Right atrium auricular region (tissue), 2 donors: ENCODE measurements around the gene CDK11B. TPM values are rescaled to one million over a fixed set of nuclear protein-coding genes. Genes with fewer than 3 reads are reported as not detected.

Experiments used
- DNase-seq: peaks from one replicate; pipeline ENCODE4 v3.0.0-alpha.2; 2019; ENCODE audit warnings: low spot score
- H3K27ac ChIP-seq, 2 donors: fragments of 200-600 bp; sonication (generic); 1 replicate in 1 of 2; 2 replicates in 1 of 2; pipeline ENCODE4 v1.5.1; 2016 to 2019
- H3K27me3 ChIP-seq, 2 donors: fragments of 200-600 bp; sonication (generic); one replicate each; pipeline versions ENCODE4 v1.5.1 to v1.6.0; 2017 to 2019
- H3K36me3 ChIP-seq: fragments of 200-600 bp; sonication (generic); one replicate; pipeline ENCODE4 v1.5.1; 2016
- H3K4me1 ChIP-seq, 2 donors: fragments of 200-600 bp; sonication (generic); one replicate each; pipeline versions ENCODE4 v1.5.1 to v1.6.0; 2017 to 2019
- H3K4me3 ChIP-seq, 2 donors: fragments of 200-600 bp; sonication (generic); 1 replicate in 1 of 2; 2 replicates in 1 of 2; pipeline ENCODE4 v1.5.1; 2017 to 2019; ENCODE audit warnings: mild to moderate bottlenecking in 1 of 2, moderate library complexity in 1 of 2
- H3K9me3 ChIP-seq, 2 donors: fragments of 200-600 bp; sonication (generic); one replicate each; pipeline ENCODE4 v1.5.1; 2019
- CTCF ChIP-seq, 2 donors: fragments of 200-600 bp; sonication (generic); IDR thresholded peaks; one replicate each; pipeline ENCODE4 v1.5.1; 2019; ENCODE audit warnings: antibody characterized with exemption in 2 of 2
- total RNA-seq, 2 donors: library from RNA; depleted of rRNA; stranded (reverse); fragments of >200 nt; gene quantifications; one replicate each; pipeline ENCODE4 v1.1.0, GENCODE V29; 2016

Gene CDK11B
- total RNA-seq, 2 donors from 2014 or later: 16.2 to 19.7 TPM

- peaks cover 0 to 52% of the 10 kb centered on the region in 2 donors for H3K4me1 ChIP-seq
- H3K9me3 ChIP-seq: no peaks in the 10 kb centered on the region
- no peaks in the 10 kb centered on the region for H3K36me3 ChIP-seq
- H3K27ac ChIP-seq: peak overlapping the region in 1 of 2 donors; percentile 100
- no peaks in the 10 kb centered on the region for H3K27me3 ChIP-seq
- no peak for DNase-seq
- TF ChIP-seq CTCF (IDR thresholded peaks at IDR 0.05): no peak
- peak overlapping the region; percentile 97 to 100 for H3K4me3 ChIP-seq
Measured at GRCh38 chr1:1616838-1617237, 42.0 kb downstream of the CDK11B start.

GRCh38 chr1:1616045-1616790, 42.6 kb downstream of the CDK11B start:
- H3K27me3 ChIP-seq: no peaks in the 10 kb centered on the region
- H3K4me1 ChIP-seq: peaks cover 0 to 54% of the 10 kb centered on the region in 2 donors
- no peaks in the 10 kb centered on the region for H3K9me3 ChIP-seq
- DNase-seq: no peak
- TF ChIP-seq CTCF (IDR thresholded peaks at IDR 0.05): no peak
- H3K27ac ChIP-seq: peak overlapping the region; percentile 100
- peak overlapping the region; percentile 97 to 100 for H3K4me3 ChIP-seq
- no peaks in the 10 kb centered on the region for H3K36me3 ChIP-seq

GRCh38 chr1:1615256-1616044, 43.4 kb downstream of the CDK11B start, which contains the start of gene MIB2:
TSS of gene MIB2 (plus strand) at chr1:1615500. CDS start at chr1:1623453, 7,953 bp downstream.
- peaks cover 0 to 50% of the 10 kb centered on the region in 2 donors for H3K4me1 ChIP-seq
- peak; percentile 96 for DNase-seq
- no peaks in the 10 kb centered on the region for H3K9me3 ChIP-seq
- TF ChIP-seq CTCF (IDR thresholded peaks at IDR 0.05): no peak
- H3K4me3 ChIP-seq: peak within 1 kb of the TSS; percentile 97 to 100
- H3K27ac ChIP-seq: peak within 1 kb of the TSS; percentile 100
- H3K27me3 ChIP-seq: no peaks in the 10 kb centered on the region
- no peaks in the 10 kb centered on the region for H3K36me3 ChIP-seq

GRCh38 chr1:1614954-1615255, 43.9 kb downstream of the CDK11B start:
- peak overlapping the region; percentile 97 to 100 for H3K4me3 ChIP-seq
- H3K36me3 ChIP-seq: no peaks in the 10 kb centered on the region
- H3K9me3 ChIP-seq: no peaks in the 10 kb centered on the region
- H3K27ac ChIP-seq: peak overlapping the region; percentile 100
- peaks cover 0 to 45% of the 10 kb centered on the region in 2 donors for H3K4me1 ChIP-seq
- DNase-seq: no peak
- no peaks in the 10 kb centered on the region for H3K27me3 ChIP-seq
- no peak for TF ChIP-seq CTCF (IDR thresholded peaks at IDR 0.05)

- Histone ChIP-seq H3K27me3 (no peaks in the 10 kb centered on the region), H3K27ac (peak overlapping the region; percentile 100), H3K4me3 (peak overlapping the region; percentile 97 to 100), H3K36me3 (no peaks in the 10 kb centered on the region), H3K4me1 (peaks cover 0 to 39% of the 10 kb centered on the region in 2 donors), H3K9me3 (no peaks in the 10 kb centered on the region)
- peak; percentile 79 for DNase-seq
- no peak for TF ChIP-seq CTCF (IDR thresholded peaks at IDR 0.05)
Measured at GRCh38 chr1:1614204-1614953, 44.4 kb downstream of the CDK11B start.
